Activated CD8-positive, alpha-beta memory T cell treated with anti-CD3 and anti-CD28 coated beads, Interleukin-2, amount 50 U/mL, for 1 hour (primary cell): Measurements from ENCODE around the gene ADAMTS18.
"Not testable (repeated sequence)": the region's sequence is repeated elsewhere in the genome, so short reads cannot be mapped to it uniquely, and the experiment has no call there.

Experiments
- DNase-seq: peaks from one replicate; pipeline ENCODE4 v3.0.0-alpha.2; 2020; ENCODE audit errors: extremely low read depth

The ADAMTS18 gene

DNA sequence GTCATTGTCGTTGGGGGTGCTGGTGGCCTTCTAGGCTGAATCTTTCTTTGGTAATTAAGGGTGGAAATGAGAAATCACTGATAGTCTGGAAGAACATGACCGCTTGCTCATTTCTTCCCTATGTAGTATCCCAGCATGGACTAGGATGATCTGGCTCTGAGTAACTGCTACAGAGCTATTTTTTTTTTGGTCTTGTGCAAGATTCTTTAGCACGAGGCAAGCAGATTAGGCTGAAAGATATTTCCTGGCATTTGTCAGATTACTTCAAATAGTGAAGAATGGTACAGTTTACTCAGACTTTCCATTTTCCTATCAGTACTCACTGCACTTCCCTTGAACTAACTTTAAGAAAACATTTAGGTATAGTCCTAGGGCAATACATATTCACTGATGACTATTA, 146.6 kb downstream of the ADAMTS18 start:
- DNase-seq: no peak

DNA sequence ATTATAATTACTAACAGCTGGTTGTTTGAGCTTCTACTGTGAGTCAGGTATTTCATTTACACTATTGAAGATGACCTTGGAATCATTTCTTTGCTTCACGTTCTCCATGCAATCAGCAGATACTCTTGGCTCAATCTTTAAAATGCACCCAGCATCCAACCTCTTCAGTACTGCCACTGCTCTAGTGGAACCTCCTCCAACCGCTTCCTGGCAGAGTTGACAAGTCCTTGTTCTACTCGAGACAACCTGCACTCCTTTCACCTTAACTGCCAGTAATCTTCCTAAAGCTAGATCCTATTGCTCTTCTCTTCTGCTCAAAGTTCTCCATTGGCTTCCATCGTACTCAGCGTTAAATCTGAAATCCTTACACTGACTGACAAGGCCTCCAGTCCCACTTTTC, 149.2 kb downstream of the ADAMTS18 start:
- no peak for DNase-seq

DNA sequence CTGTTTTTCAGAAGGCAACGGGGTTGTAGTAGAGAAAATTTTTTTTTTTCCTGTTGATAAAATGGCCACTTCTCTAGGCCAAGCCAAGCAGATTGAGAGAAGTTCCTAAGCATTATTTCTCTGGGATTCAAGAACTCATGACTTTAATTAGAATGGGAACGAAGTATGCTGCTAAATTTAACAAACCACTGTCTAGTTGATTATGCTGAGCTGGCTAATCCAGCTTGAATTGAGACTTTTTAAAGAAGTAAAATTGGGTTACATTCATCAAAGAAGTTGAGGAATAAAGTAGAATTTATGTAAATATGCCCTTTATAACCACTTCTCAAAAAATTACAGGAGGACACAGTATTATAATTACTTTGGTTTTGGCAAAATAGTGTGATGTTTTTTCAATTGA, 152.5 kb downstream of the ADAMTS18 start:
- no peak for DNase-seq

DNA sequence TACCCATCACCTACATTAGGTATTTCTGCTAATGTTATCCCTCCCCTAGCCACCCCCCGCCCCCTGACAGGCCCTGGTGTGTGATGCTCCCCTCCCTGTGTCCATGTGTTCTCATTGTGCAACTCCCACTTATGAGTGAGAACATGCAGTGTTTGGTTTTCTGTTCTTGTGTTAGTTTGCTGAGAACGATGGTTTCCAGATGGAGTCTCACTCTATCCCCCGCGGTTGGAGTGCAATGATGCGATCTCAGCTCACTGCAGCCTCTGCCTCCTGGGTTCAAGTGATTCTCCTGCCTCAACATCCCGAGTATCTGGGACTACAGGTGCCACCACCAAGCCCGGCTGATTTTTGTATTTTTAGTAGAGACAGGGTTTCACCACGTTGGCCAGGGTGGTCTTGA, 155.5 kb downstream of the ADAMTS18 start:
- DNase-seq: not testable (repeated sequence)

DNA sequence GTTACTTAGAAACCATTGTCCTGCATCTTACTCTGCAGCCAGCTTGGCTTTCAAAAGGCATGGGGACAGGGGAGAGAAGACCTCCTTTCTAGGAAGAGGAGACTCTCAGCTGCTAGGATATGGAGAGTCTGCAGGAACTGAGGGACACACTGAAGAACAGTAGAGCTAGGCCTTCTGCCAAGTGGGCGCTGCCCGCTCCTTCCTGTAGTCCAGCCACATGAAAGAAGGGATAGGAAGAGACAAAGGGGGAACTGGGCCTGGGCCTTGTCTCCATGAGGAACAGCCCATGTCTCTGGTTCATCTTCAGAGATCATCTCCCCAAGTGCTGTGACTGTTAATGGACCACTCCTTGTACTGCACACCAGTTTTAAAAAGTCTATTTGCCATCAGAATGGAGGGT, 157.3 kb downstream of the ADAMTS18 start:
- no peak for DNase-seq

DNA sequence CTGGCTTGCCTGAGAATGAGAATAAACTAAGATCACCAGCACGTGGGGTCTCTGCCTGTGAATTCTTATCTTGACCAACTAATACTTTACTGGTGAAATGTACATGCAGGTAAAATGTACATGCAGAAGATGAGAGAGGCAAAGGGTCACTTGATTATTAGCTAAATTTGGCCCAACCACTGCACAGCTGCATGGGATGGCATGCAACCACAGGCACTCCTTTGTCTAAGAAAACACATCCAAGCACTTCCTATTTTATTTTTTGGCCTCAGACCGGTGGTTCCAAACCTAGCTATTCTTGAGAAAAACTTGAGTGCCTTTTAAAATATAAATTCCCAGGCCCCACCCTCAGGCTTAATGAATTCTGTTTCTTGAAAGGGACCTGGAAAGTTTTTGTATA, 157.7 kb downstream of the ADAMTS18 start:
- DNase-seq: no peak

DNA sequence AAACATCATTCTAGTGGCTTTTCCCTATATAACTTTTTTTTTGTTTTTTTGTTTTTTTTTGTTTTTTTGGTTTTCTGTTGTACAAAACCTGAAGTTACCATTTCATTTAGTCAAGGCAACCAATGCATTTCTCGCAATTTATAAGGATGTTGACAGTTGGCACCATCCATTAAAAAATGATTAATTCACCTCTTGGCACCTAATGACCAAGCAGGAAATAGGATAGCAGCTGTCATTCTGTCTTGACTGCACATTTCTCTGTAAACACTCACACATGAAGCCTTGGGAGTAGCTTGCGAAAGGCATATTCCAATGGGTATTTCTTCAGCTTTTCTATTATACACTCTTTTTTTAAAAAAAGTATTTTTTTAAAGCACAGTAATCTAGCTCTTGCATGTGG, 158.2 kb downstream of the ADAMTS18 start:
- no peak for DNase-seq

DNA sequence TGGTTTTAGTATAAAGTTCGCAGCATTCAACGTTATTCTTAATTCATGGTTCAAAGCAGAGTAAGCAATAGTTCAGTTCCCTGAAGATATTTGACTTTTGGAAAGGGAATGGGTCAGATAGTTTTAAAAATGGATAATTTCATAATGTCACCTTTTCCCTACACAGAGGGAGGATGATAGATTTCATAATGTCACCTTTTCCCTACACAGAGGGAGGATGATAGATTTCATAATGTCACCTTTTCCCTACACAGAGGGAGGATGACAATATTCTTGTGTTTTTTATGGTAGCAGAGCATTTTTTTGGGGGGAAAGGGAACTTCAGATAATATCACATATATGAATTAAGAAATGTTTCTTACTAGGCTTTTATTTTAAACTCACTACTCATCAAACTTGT, 159.5 kb downstream of the ADAMTS18 start:
- DNase-seq: not testable (repeated sequence)

DNA sequence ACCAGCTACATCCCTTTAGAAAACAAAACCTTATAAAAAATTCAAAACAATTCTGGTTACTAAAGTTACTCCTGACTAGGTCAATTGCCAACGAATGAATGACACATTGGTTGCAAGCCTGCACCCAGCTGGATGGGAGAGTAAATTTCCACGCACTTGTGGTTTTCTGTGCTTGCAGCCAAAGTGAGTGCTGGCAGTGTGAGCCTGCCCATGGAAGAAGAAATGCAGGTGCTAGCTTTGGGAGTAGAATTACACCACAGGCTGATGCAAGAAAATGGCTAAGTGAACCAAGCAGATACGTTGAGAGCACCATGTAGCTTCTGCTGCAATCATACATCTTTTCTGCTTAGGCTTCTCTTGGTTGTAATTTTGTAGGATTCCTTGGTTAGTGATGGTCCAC, 161.0 kb downstream of the ADAMTS18 start:
- DNase-seq: no peak

DNA sequence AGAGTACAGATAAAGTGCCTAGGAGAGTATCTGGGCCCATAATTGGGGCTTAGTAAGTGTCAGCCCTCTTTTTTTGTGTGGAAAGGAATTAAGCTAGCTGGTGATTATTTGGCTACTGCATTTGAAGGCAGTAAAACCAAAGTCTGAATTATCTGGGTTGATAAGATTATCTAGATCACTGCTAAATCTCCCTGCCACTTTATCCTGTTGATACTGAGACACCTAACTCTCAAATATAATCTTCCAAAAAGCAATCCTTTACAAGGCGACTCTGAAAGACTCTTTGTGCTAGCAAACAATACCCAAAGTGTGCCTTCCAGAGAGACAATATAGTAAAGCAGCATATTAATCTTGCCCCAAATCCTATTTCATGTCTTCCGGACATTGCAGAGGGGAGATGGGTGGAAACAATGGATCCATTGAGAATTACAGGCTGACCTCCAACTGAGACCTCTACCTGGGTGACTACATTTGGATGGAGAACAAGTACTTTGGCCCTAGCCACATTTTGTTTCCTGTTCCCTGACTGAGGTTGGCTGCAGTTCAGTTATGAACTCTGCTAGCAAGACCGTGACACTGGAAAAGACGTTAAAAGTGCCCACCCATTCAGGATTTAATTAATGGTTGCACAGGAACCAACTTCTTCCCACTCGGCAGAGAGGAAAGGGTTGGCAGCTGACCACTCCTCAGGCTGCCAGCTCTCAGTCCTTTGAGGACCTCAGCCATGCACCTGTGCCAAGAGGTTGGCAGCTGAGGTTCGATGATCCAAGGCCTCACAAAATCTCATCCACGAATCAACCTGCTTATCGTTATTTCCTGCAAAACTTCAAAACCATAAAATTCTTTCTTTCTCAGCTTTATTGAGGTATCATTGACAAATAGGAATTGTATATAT, 163.1 kb downstream of the ADAMTS18 start:
- DNase-seq: no peak

DNA sequence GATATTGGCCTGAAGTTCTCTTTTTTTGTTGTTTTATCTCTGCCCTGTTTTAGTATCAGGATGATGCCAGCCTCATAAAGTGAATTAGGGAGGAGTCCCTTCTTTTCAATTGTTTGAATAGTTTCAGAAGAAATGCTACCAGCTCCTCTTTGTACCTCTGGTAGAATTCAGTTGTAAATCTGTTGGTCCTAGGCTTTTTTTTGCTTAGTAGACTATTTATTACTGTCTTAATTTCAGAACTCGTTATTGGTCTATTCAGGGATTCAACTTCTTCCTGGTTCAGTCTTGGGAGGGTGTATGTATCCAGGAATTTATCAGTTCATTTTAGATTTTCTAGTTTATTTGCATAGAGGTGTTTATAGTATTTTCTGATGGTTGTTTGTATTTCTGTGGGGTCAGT, 168.6 kb downstream of the ADAMTS18 start:
- DNase-seq: not testable (repeated sequence)

DNA sequence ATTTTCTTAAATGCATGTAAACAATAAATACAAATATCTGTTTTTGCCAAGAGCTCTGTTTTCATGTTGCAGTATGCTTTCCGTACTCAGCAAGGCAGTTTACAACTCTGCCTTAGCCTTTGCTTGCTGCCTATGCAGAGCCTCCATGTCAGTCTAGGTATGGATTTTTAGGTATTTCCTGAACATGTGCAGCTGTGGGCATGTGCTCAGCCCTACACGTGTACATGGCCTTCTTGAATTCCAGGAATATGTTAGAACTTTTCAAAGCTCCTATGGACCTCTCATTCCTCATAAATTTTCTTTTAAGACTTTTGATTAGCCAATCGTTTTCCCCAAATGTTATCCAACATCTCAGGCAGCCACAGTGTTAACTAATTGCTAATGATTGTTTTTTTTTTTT, 171.9 kb downstream of the ADAMTS18 start:
- DNase-seq: no peak

DNA sequence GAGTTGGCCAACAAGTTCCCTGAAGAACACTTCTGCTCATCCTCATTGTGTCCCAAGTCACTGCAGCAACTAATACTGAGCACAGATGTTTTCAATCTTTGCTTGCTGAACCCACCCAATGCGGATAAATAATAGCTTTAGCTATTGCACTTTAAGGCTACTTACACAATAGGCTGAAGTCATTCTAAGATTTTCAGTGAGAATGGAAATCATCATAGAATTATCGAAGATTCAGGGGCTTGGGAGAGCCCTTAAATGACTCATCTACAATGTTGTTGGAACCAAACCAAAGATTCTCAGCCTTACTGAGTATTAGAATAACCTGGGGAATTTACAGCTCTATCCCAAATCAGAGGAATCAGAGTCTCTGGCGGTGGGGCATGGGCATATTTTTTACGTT, 184.4 kb downstream of the ADAMTS18 start:
- DNase-seq: no peak

DNA sequence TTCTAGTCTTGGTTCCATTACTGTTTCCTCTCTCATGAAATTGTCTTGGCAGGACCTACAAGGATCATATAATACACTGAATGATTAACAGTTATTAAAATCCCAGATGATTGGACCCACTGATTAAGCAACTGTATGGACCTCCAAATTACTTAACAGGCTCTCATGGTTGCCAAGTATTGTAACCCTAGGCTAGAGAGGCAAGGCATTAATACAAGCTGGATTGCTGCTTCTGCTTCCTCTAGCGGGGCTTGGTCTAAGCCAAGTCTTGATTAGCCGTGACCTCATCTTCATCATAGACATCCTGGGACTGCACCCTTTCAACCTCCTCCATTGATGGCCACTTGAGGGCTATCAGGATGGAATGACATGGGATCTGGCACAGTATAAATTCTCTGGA, 188.7 kb downstream of the ADAMTS18 start:
- DNase-seq: no peak

DNA sequence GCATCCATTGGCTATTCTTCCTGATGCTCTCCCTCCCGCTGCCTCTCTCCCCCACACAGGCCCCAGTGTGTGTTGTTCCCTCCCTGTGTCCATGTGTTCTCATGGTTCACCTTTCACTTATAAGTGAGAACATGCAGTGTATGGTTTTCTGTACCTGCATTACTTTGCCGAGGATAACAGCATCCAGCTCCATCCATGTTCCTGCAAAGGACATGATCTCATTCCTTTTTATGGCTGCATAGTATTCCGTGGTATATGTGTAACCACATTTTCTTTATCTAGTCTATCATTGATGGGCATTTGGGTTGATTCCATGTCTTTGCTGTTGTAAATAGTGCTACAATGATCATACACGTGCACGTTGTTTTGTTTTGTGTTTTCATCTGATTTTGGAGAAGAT, 192.4 kb downstream of the ADAMTS18 start:
- DNase-seq: not testable (repeated sequence)

DNA sequence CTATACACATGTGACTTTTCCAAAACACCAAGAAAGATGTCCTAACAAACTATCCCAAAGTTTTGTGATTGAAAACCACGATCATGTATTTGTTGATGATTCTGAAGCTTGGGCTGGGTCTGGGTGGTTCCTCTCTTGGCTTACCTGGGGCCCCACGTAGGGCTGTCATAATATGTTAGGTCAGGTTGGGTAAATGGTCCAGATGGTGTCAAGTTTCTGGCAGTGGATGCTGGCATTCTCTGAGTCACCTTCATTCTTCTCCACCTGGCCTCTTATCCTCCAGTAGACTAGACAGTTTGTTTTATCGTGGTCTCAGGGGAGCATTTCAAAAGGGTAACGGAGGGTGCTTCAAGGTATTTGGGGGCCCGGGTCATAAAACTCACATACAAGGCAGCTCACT, 196.2 kb downstream of the ADAMTS18 start:
- DNase-seq: no peak

DNA sequence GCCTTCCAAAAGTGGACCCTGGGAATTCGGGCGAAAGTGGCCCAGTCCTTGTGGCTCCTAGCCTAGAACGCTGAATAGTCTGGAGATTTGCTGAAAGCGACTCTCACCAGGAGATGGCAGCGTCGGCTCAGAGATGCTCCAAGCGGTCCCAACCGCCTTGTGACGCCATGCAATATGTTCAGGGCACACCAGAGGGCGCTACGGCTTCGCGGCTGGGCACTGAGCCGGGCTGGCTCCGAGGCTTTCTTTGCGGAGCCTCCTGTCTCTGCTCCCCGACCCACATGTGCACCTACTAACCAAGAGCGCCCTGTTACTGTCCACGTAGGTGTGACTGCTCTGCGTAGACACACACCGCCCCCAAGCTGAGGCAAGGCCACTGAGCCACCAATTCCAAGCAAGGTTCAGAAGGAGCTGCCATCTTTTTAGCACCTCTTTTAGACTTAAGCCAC, 198.7 kb downstream of the ADAMTS18 start:
- peak; percentile 63 for DNase-seq

DNA sequence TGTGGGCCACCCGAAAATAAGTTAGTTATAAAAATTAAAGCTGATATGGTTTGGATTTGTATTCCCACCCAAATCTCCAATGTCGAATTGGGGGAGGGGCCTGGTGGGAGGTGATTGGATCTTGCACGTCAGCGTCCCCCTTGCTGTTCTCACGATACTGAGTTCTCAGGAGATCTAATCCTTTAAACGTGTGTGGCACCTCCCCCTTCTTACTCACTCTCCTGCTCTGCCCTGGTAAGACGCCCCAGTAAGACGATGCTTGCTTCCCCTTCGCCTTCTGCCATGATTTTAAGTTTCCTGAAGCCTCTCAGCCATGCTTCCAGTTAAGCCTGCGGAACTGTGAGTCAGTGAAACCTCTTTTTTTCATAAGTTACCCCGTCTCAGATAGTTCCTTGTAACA, 200.2 kb downstream of the ADAMTS18 start:
- no peak for DNase-seq

DNA sequence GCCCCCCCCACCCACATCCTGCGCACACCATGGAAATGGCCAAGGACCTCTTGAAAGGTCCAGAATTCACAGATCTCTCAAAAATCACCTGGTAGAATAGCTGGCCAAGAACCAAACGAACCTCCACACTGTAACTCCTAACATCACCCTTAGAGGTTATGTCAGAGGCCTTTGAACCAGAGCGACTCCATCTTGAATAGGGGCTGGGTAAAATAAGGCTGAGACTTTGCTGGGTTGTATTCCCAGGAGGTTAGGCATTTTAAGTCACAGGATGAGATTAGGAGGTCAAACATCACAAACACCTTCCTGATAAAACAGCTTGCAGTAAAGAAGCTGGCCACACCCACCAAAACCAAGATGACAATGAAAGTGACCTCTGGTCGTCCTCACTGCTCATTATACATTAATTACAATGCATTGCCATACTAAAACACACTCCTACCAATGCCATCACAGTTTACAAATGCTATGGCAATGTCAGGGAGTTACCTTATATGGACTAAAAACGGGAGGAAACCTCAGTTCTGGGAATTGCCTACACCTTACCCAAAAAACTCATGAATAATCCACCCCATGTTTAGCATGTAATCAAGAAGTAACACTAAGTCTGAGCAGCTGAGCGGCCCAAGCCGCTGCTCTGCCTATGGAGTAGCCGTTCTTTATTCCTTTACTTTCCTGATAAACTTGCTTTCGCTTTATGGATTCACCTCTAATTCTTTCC, 200.9 kb downstream of the ADAMTS18 start:
- DNase-seq: no peak
